COLO829 (cell line): Measurements from ENCODE around the gene PRDM7.
"Not testable (repeated sequence)": the region's sequence is repeated elsewhere in the genome, so short reads cannot be mapped to it uniquely, and the experiment has no call there.

Experiments used
- DNase-seq: peaks from one replicate; pipeline ENCODE4 v3.0.0; 2012; ENCODE audit warnings: low spot score

PRDM7 gene

GRCh38 chr16:90012991-90013745, 64.0 kb downstream of the PRDM7 start:
- no peak for DNase-seq

GRCh38 chr16:90011908-90012501, 65.1 kb downstream of the PRDM7 start:
- no peak for DNase-seq

GRCh38 chr16:90011508-90011819, 65.7 kb downstream of the PRDM7 start:
- no peak for DNase-seq

GRCh38 chr16:90010676-90011507, 66.2 kb downstream of the PRDM7 start:
- no peak for DNase-seq

- DNase-seq = no peak
Measured at GRCh38 chr16:90009172-90009899, 67.8 kb downstream of the PRDM7 start.

- DNase-seq = no peak
Measured at GRCh38 chr16:90008708-90009145, 68.4 kb downstream of the PRDM7 start.

- DNase-seq = not testable (repeated sequence)
Measured at GRCh38 chr16:90007635-90008234, 69.4 kb downstream of the PRDM7 start.

GRCh38 chr16:90007015-90007414, 70.1 kb downstream of the PRDM7 start:
- DNase-seq = no peak
